GM19455 (cell line): ENCODE measurements around the gene LCE1B.

ENCODE experiments used
- ATAC-seq: cut with Tn5 transposase; IDR thresholded peaks from one replicate; pipeline ENCODE4 v1.9.1; 2021; ENCODE audit not compliant: unreplicated experiment

The LCE1B gene

DNA sequence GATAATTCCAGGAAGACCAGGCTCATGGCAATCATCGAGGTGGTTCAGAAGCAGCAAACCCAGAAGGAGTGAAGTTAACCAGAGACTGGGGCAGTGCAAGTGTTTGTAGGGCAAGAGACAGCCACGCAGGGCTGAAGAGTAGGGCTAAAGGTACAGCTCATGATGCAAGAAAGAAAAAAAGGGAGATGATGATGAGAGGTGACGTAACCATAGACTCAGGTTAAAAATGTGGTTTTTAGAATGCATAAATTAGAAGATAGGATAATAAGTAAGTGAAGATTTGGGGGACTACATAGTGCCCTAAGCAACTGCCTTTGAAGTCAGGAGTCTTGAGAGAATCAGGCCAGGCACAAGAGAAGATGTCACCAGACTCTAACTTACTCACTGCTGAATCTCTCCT lies 48.4 kb downstream of the LCE1B start:
- ATAC-seq: no peak

DNA sequence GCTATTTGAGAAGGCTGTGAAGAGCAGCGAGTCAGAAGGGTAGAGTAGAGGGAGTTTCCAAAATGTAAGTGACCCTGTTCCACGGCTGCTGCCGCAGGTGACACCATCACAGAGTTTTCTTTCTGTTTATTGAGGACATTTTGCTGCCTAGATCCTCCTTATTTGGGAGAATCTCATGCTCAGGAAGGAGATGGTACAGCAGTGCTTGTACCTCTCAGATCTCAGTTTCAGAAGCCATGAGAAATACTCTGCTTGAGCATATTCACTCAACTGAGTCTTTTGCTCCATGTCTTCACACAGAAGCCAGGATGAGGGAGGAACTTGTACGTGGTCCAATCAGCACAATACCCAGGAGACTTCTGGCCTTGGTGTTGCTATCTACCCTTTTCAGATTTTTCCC lies 49.6 kb downstream of the LCE1B start:
- no peak for ATAC-seq
